OCI-LY7 (cell line): Measurements from ENCODE around the gene NDUFS4. TPM values are rescaled to one million over a fixed set of nuclear protein-coding genes. Genes with fewer than 3 reads are reported as not detected.

Experiments used
- BruUV-seq: library from RNA; stranded (reverse); fragments of 400-500 nt; replicated peaks from 2 replicates; lab custom pipeline; 2021; lab: Mats Ljungman, UMichigan
- CTCF ChIA-PET: fragments of 300-600 bp; sonication (Branson Sonifier 250); formaldehyde crosslinking; loops from one replicate; lab custom pipeline; 2022; ENCODE audit warnings: antibody characterized with exemption; ENCODE audit not compliant: unreplicated experiment; lab: Charles Lee
- POLR2A ChIA-PET: fragments of 300-600 bp; sonication (Branson Sonifier 250); formaldehyde crosslinking; loops from one replicate; lab custom pipeline; 2022; ENCODE audit warnings: antibody characterized with exemption; lab: Charles Lee
- DNase-seq: peaks from one replicate; pipeline ENCODE4 v3.0.0-alpha.2; 2015; ENCODE audit warnings: low spot score
- H2AFZ ChIP-seq: fragments of 200-600 bp; sonication (generic), shearing (Covaris generic); 2 replicates; pipeline ENCODE4 v1.6.1; 2014; ENCODE audit warnings: mild to moderate bottlenecking, antibody characterized with exemption, low read length, moderate library complexity
- H3K27ac ChIP-seq: fragments of 200-600 bp; sonication (generic); 2 replicates; pipeline ENCODE4 v1.5.1; 2014; ENCODE audit warnings: mixed run types, low read depth, mild to moderate bottlenecking, moderate library complexity, low read length, inconsistent platforms; ENCODE audit not compliant: poor library complexity, severe bottlenecking
- H3K36me3 ChIP-seq: fragments of 200-600 bp; sonication (generic); 2 replicates; pipeline ENCODE4 v1.6.1; 2014; ENCODE audit warnings: mild to moderate bottlenecking, antibody characterized with exemption, low read length, moderate library complexity, mixed read lengths; ENCODE audit not compliant: insufficient read depth
- H3K4me1 ChIP-seq: fragments of 200-600 bp; sonication (generic); 2 replicates; pipeline ENCODE4 v1.5.1; 2014; ENCODE audit warnings: mild to moderate bottlenecking, low read length; ENCODE audit not compliant: insufficient read depth, poor library complexity, severe bottlenecking
- H3K4me2 ChIP-seq: fragments of 200-600 bp; sonication (generic); 2 replicates; pipeline ENCODE4 v1.6.1; 2014; ENCODE audit warnings: mild to moderate bottlenecking, low read length
- H3K4me3 ChIP-seq: fragments of 200-600 bp; sonication (generic); 2 replicates; pipeline ENCODE4 v1.5.1; 2014; ENCODE audit warnings: mild to moderate bottlenecking, low read depth, low read length; ENCODE audit not compliant: poor library complexity, severe bottlenecking
- H3K79me2 ChIP-seq: fragments of 200-600 bp; sonication (generic); 2 replicates; pipeline ENCODE4 v1.6.1; 2016; ENCODE audit warnings: low read depth, mild to moderate bottlenecking, low read length, moderate library complexity, mixed read lengths; ENCODE audit not compliant: insufficient read depth
- H3K9me2 ChIP-seq: fragments of 200-600 bp; sonication (generic); 2 replicates; pipeline ENCODE4 v1.6.1; 2016; ENCODE audit warnings: mild to moderate bottlenecking, low read length, mixed read lengths; ENCODE audit not compliant: insufficient read depth
- H3K9me3 ChIP-seq: fragments of 200-600 bp; sonication (generic); 2 replicates; pipeline ENCODE4 v1.6.1; 2014; ENCODE audit warnings: mild to moderate bottlenecking, mixed run types, low read length, mixed read lengths
- H4K20me1 ChIP-seq: fragments of 200-600 bp; sonication (generic); 2 replicates; pipeline ENCODE4 v1.6.1; 2014; ENCODE audit warnings: mild to moderate bottlenecking, antibody characterized with exemption, low read length, moderate library complexity, mixed read lengths; ENCODE audit not compliant: insufficient read depth
- CTCF ChIP-seq: fragments of 200-600 bp; sonication (generic); conservative IDR thresholded peaks from 2 replicates; pipeline ENCODE4 v1.5.1; 2014; ENCODE audit warnings: mild to moderate bottlenecking, antibody characterized with exemption, low read length, moderate library complexity, mixed read lengths
- EZH2phosphoT487 ChIP-seq: fragments of 200-600 bp; sonication (generic); IDR thresholded peaks from 2 replicates; pipeline ENCODE4 v1.6.1; 2018; ENCODE audit warnings: low read depth, borderline replicate concordance, mild to moderate bottlenecking, mixed run types, antibody characterized with exemption, low read length, moderate library complexity, mixed read lengths
- intact Hi-C: fragments of 100-400 bp; cut with micrococcal nuclease; formaldehyde crosslinking; loops from one replicate; pipeline ENCODE4 v1.10.0; 2022; ENCODE audit not compliant: unreplicated experiment
- total RNA-seq, 2 experiments: library from RNA; depleted of rRNA in 1 of 2; stranded (reverse); fragments of >200 nt in 1 of 2; shearing (Covaris generic) in 1 of 2; gene quantifications; 2 replicates each; pipeline ENCODE4 v1.2.3, GENCODE V29; 2014 to 2022

The NDUFS4 gene
- total RNA-seq, 2 experiments from 2014 or later = 35.1 to 57.2 TPM

DNA sequence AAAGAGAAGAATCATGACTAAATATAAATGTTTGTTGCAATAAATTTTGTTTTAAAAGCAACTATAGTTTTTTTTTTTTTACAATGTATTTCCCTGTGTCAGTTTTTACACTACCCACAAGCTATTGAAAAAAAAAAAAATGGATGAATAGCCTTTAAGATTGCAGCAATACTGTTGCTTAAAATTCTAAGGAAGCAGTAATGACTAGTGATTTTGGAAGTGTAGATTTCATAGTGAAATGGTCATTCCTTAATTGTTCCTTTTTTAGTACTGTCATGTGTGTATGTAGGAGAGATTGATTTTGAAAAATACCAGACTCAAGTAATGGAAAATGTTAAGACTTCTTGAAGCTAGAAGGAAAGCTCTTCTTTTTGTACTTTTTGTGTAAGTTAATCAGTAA, 53.1 kb downstream of the NDUFS4 start:
- no peak overlapping the region for H3K4me3 ChIP-seq
- intact Hi-C loops = no loop called here
- no peaks in the 10 kb centered on the region for H3K4me1 ChIP-seq
- no peaks in the 10 kb centered on the region for H4K20me1 ChIP-seq
- H3K9me2 ChIP-seq = no peaks in the 10 kb centered on the region
- H2AFZ ChIP-seq = no peak overlapping the region
- H3K79me2 ChIP-seq = no peaks in the 10 kb centered on the region
- no peak for DNase-seq
- H3K9me3 ChIP-seq = no peaks in the 10 kb centered on the region
- no peak overlapping the region for H3K27ac ChIP-seq
- ChIA-PET POLR2A (interaction anchor here (0.6 to 0.7 kb wide), 2 partner anchors 133 to 566 kb away, joined by 3 to 4 read pairs; no protein-coding TSS in a partner anchor), CTCF (no interaction called here)
- BruUV-seq = no TSS peak
- H3K4me2 ChIP-seq = no peak overlapping the region
- no peaks in the 10 kb centered on the region for H3K36me3 ChIP-seq
- TF ChIP-seq CTCF (no peak), EZH2phosphoT487 (no peak)

DNA sequence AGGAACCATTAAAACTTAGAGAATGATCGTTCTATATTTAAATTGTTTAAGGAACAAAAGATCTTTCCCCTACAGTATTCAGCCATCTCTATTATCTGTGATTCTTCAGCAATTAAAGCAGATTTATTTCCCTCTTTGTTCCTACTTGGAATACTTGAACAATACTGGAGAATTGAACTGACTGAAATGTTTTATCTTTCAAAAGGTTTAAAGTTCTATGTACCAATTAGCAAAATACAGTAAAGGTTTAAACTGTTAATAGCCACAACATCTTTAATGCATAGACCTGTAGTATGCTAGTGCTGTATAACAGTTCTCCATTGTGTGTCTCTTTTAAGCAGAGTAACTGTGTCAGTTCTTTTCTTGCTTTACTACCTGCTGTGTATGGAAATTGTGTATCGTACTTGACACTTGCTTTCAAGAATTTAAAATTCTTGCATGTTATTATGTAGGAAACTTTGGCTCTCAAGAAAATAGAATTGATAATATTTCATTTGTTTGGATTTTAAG, 54.0 kb downstream of the NDUFS4 start:
- POLR2A ChIA-PET = interaction anchor here (0.6 kb wide), 1 partner anchor 133 kb away, joined by 3 read pairs; no protein-coding TSS in a partner anchor
- CTCF ChIA-PET = no interaction called here
- no peaks in the 10 kb centered on the region for H4K20me1 ChIP-seq
- H3K4me3 ChIP-seq = no peak overlapping the region
- H3K27ac ChIP-seq = no peak overlapping the region
- no TSS peak for BruUV-seq
- H3K9me3 ChIP-seq = no peaks in the 10 kb centered on the region
- TF ChIP-seq CTCF (no peak), EZH2phosphoT487 (no peak)
- H3K4me1 ChIP-seq = no peaks in the 10 kb centered on the region
- H2AFZ ChIP-seq = no peak overlapping the region
- intact Hi-C loops = no loop called here
- H3K4me2 ChIP-seq = no peak overlapping the region
- no peaks in the 10 kb centered on the region for H3K36me3 ChIP-seq
- H3K9me2 ChIP-seq = no peaks in the 10 kb centered on the region
- H3K79me2 ChIP-seq = no peaks in the 10 kb centered on the region
- DNase-seq = no peak

DNA sequence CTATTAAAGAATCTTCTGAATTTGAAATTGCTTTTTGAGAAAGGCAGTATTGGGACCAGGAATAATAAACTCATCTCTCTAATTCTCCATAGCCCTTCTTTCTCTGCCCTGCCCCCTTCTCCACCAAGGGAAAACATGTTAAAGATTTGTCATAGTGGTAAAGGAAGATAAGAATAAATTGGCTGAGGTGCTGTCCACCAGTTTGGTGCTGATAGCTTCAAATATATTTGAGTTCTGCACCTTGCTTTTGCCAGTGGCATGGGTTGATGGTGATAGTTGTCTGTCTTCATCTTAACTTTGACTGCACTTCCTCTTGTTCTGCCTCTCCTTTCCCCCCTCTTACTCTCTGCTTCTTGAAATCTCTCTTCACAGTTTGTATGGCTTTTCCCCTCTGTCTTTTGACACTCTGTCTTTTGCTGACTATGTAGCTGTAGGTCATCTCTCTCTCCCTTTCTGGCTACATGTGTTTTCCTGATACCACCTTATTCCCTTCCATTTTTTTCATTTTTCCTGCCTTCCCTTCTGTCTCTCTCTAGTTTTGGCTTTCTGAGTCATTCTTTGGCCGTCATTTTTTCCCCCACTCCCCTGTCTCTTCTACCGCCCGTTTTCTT, 56.6 kb downstream of the NDUFS4 start:
- ChIA-PET CTCF (no interaction called here), POLR2A (interaction anchor here (0.9 kb wide), 1 partner anchor 17 kb away, joined by 3 read pairs; no protein-coding TSS in a partner anchor)
- no peak overlapping the region for H3K27ac ChIP-seq
- TF ChIP-seq EZH2phosphoT487 = no peak
- TF ChIP-seq CTCF = no peak
- DNase-seq = no peak
- no peaks in the 10 kb centered on the region for H3K4me1 ChIP-seq
- H3K9me3 ChIP-seq = no peaks in the 10 kb centered on the region
- no peak overlapping the region for H3K4me3 ChIP-seq
- H2AFZ ChIP-seq = no peak overlapping the region
- H3K79me2 ChIP-seq = no peaks in the 10 kb centered on the region
- intact Hi-C loops = no loop called here
- H3K36me3 ChIP-seq = no peaks in the 10 kb centered on the region
- no peaks in the 10 kb centered on the region for H3K9me2 ChIP-seq
- H4K20me1 ChIP-seq = no peaks in the 10 kb centered on the region
- BruUV-seq = no TSS peak
- H3K4me2 ChIP-seq = no peak overlapping the region
